PC-9 (cell line): ENCODE data around the gene CCDC91. TPM values are rescaled to one million over a fixed set of nuclear protein-coding genes. Genes with fewer than 3 reads are reported as not detected.

Experiments used
- BruUV-seq: library from RNA; stranded (reverse); fragments of 400-500 nt; replicated peaks from 2 replicates; lab custom pipeline; 2021; lab: Mats Ljungman, UMichigan
- CTCF ChIA-PET: fragments of 300-600 bp; sonication (Branson Sonifier 250); formaldehyde crosslinking; loops from one replicate; lab custom pipeline; 2022; ENCODE audit warnings: antibody characterized with exemption; lab: Charles Lee
- POLR2A ChIA-PET: fragments of 300-600 bp; sonication (Branson Sonifier 250); formaldehyde crosslinking; loops from one replicate; lab custom pipeline; 2022; ENCODE audit warnings: antibody characterized with exemption; ENCODE audit not compliant: unreplicated experiment; lab: Charles Lee
- DNase-seq, 2 experiments: peaks; one replicate each; pipeline versions ENCODE4 v3.0.0 to v3.0.0-alpha.2; 2015 to 2022; ENCODE audit warnings: mixed read lengths in 1 of 2
- H2AFZ ChIP-seq: fragments of 200-600 bp; sonication (generic); 2 replicates; pipeline ENCODE4 v1.8.1; 2017; ENCODE audit warnings: antibody characterized with exemption
- H3F3A ChIP-seq: fragments of 200-600 bp; sonication (generic); 2 replicates; pipeline ENCODE4 v1.8.1; 2017; ENCODE audit warnings: antibody characterized with exemption, mild to moderate bottlenecking, low read depth; ENCODE audit not compliant: insufficient read depth
- H3K27ac ChIP-seq: fragments of 200-600 bp; sonication (generic); 2 replicates; pipeline ENCODE4 v1.6.1; 2016; ENCODE audit warnings: mixed run types
- H3K27me3 ChIP-seq: fragments of 200-600 bp; sonication (generic); 2 replicates; pipeline ENCODE4 v1.6.1; 2016; ENCODE audit warnings: low read depth, mixed run types; ENCODE audit not compliant: insufficient read depth
- H3K36me3 ChIP-seq: fragments of 200-600 bp; sonication (generic); 2 replicates; pipeline ENCODE4 v1.6.1; 2016; ENCODE audit warnings: low read depth, mixed run types
- H3K4me1 ChIP-seq: fragments of 200-600 bp; sonication (generic); replicated peaks from 2 replicates; pipeline ENCODE4 v1.6.1; 2016; ENCODE audit warnings: mixed run types; ENCODE audit not compliant: insufficient read depth
- H3K4me2 ChIP-seq: fragments of 200-600 bp; sonication (generic); 2 replicates; pipeline ENCODE4 v1.6.1; 2017; ENCODE audit warnings: mixed run types
- H3K4me3 ChIP-seq: fragments of 200-600 bp; sonication (generic); 2 replicates; pipeline ENCODE4 v1.6.1; 2016; ENCODE audit warnings: mixed run types
- H3K79me2 ChIP-seq: fragments of 200-600 bp; sonication (generic); 2 replicates; pipeline ENCODE4 v1.6.1; 2017; ENCODE audit warnings: low read depth, mixed run types
- H3K9me2 ChIP-seq: fragments of 200-600 bp; sonication (generic); 2 replicates; pipeline ENCODE4 v1.8.1; 2017; ENCODE audit warnings: mild to moderate bottlenecking; ENCODE audit not compliant: insufficient read depth
- H3K9me3 ChIP-seq: fragments of 200-600 bp; sonication (generic); 2 replicates; pipeline ENCODE4 v1.8.1; 2016; ENCODE audit warnings: low read depth; ENCODE audit not compliant: insufficient read depth
- H4K20me1 ChIP-seq: fragments of 200-600 bp; sonication (generic); 2 replicates; pipeline ENCODE4 v1.8.1; 2017; ENCODE audit not compliant: insufficient read depth
- EZH2 ChIP-seq: fragments of 200-600 bp; sonication (generic); IDR thresholded peaks from 2 replicates; pipeline ENCODE4 v1.8.0; 2017; ENCODE audit warnings: antibody characterized with exemption, low read depth
- intact Hi-C: fragments of 100-400 bp; cut with micrococcal nuclease; formaldehyde crosslinking; loops from one replicate; pipeline ENCODE4 v1.10.0; 2022; ENCODE audit not compliant: unreplicated experiment
- total RNA-seq: library from RNA; stranded (reverse); gene quantifications from 2 replicates; pipeline ENCODE4 v1.2.3, GENCODE V29; 2021
- TF ChIP-seq, protein P1 (sequence below): fragments of 200-600 bp; sonication (generic); conservative IDR thresholded peaks from 2 replicates; pipeline ENCODE4 v1.6.1; 2017; ENCODE audit warnings: mixed run types, antibody characterized with exemption, mild to moderate bottlenecking, moderate library complexity

The CCDC91 gene
- total RNA-seq, 1 experiment from 2014 or later = 38.9 TPM

GRCh38 chr12:28232211-28232928 lies 42.1 kb downstream of the CCDC91 start:
- no peaks in the 10 kb centered on the region for H3K4me1 ChIP-seq
- no peak for DNase-seq
- H3K4me3 ChIP-seq = no peak overlapping the region
- TF ChIP-seq, protein P1, sequence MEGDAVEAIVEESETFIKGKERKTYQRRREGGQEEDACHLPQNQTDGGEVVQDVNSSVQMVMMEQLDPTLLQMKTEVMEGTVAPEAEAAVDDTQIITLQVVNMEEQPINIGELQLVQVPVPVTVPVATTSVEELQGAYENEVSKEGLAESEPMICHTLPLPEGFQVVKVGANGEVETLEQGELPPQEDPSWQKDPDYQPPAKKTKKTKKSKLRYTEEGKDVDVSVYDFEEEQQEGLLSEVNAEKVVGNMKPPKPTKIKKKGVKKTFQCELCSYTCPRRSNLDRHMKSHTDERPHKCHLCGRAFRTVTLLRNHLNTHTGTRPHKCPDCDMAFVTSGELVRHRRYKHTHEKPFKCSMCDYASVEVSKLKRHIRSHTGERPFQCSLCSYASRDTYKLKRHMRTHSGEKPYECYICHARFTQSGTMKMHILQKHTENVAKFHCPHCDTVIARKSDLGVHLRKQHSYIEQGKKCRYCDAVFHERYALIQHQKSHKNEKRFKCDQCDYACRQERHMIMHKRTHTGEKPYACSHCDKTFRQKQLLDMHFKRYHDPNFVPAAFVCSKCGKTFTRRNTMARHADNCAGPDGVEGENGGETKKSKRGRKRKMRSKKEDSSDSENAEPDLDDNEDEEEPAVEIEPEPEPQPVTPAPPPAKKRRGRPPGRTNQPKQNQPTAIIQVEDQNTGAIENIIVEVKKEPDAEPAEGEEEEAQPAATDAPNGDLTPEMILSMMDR = no peak
- TF ChIP-seq EZH2 = no peak
- H3K9me2 ChIP-seq = no peaks in the 10 kb centered on the region; the same call in 1 of the 2 replicates
- H4K20me1 ChIP-seq = no peaks in the 10 kb centered on the region
- H3K36me3 ChIP-seq = no peaks in the 10 kb centered on the region
- no TSS peak for BruUV-seq
- H3K9me3 ChIP-seq = no peaks in the 10 kb centered on the region
- H3F3A ChIP-seq = no peaks in the 10 kb centered on the region
- CTCF ChIA-PET = no interaction called here
- H3K79me2 ChIP-seq = 0 out of 2 replicates have a peak, but pooled peaks cover 3% of the 10 kb centered on the region
- no peak overlapping the region for H3K4me2 ChIP-seq
- no peak overlapping the region for H2AFZ ChIP-seq
- intact Hi-C loops = no loop called here
- no peaks in the 10 kb centered on the region for H3K27me3 ChIP-seq
- no peak overlapping the region for H3K27ac ChIP-seq
- POLR2A ChIA-PET = no interaction called here

DNA sequence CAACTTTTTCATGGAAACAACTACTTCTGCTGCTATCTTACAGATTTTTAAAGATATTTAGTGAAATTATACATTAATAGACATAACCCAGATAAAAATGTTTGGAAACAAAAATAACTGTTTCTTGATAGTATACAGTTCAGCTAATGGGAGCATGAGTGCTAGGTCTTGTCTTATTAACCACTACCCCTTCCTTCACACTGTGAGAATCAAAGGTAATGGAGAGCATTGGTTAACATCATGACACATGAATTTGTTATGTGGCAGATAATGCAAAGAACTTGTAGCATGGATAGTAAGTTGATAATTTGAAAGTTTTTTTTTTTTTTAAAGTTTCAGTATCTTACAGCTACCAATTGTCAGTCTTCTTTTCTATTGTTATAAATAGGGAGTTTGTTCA lies 44.2 kb downstream of the CCDC91 start:
- no TSS peak for BruUV-seq
- H3K4me2 ChIP-seq = no peak overlapping the region
- H3K4me3 ChIP-seq = no peak overlapping the region
- POLR2A ChIA-PET = no interaction called here
- H3K27me3 ChIP-seq = no peaks in the 10 kb centered on the region
- CTCF ChIA-PET = interaction anchor here (0.6 kb wide), 1 partner anchor 64 kb away, joined by 4 read pairs; no protein-coding TSS in a partner anchor
- H3K79me2 ChIP-seq = 0 out of 2 replicates have a peak, but pooled peaks cover 3% of the 10 kb centered on the region
- no peaks in the 10 kb centered on the region for H3K36me3 ChIP-seq
- H3K27ac ChIP-seq = no peak overlapping the region
- no peaks in the 10 kb centered on the region for H3F3A ChIP-seq
- no peak for DNase-seq
- no peak overlapping the region for H2AFZ ChIP-seq
- H3K9me3 ChIP-seq = no peaks in the 10 kb centered on the region
- TF ChIP-seq EZH2 = no peak
- TF ChIP-seq, protein P1 = no peak
- no peaks in the 10 kb centered on the region for H4K20me1 ChIP-seq
- intact Hi-C loops = no loop called here
- H3K4me1 ChIP-seq = no peaks in the 10 kb centered on the region
- H3K9me2 ChIP-seq = no peaks in the 10 kb centered on the region; the same call in 1 of the 2 replicates

DNA sequence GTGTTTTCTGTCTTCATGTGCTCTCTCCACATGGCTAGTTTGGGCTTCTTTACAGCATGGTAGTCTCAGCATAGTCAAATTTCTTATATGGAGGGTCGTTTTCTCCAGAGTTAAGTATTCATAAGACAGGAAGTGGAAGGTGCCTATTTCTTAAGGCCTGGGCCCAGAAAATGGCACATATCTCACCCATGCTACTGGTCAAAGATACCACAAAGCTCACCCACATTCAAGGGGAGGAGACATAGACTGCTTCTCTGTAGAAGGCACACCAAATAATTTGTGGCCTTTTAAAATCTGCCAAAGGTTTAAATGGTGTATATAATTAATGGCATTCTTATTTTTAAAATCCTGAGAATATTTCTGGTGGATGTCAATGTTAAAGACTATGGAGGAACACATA lies 44.8 kb downstream of the CCDC91 start:
- Histone ChIP-seq H3K27me3 (no peaks in the 10 kb centered on the region), H4K20me1 (no peaks in the 10 kb centered on the region), H3K4me1 (no peaks in the 10 kb centered on the region), H3F3A (no peaks in the 10 kb centered on the region), H2AFZ (no peak overlapping the region), H3K9me3 (no peaks in the 10 kb centered on the region), H3K27ac (no peak overlapping the region), H3K9me2 (no peaks in the 10 kb centered on the region; the same call in 1 of the 2 replicates), H3K4me2 (no peak overlapping the region), H3K36me3 (no peaks in the 10 kb centered on the region), H3K79me2 (0 out of 2 replicates have a peak, but pooled peaks cover 3% of the 10 kb centered on the region), H3K4me3 (no peak overlapping the region)
- no TSS peak for BruUV-seq
- intact Hi-C loops = no loop called here
- ChIA-PET CTCF (interaction anchor here (0.6 kb wide), 1 partner anchor 64 kb away, joined by 4 read pairs; no protein-coding TSS in a partner anchor), POLR2A (no interaction called here)
- TF ChIP-seq, protein P1 = no peak
- TF ChIP-seq EZH2 = no peak
- no peak for DNase-seq
